Liver (tissue), 9 donors: ENCODE data around the gene RHBDF2. TPM values are rescaled to one million over a fixed set of nuclear protein-coding genes. Genes with fewer than 3 reads are reported as not detected.

ENCODE experiments used
- DNase-seq: peaks from one replicate; pipeline ENCODE4 v3.0.0-alpha.2; 2017; ENCODE audit warnings: low spot score
- H3K27ac ChIP-seq, 2 donors: one replicate each; pipeline ENCODE4 v1.7.0; 2013; ENCODE audit warnings: inconsistent platforms in 2 of 2, low read length in 2 of 2, control low read depth in 1 of 2, low read depth in 1 of 2, mild to moderate bottlenecking in 1 of 2
- H3K27me3 ChIP-seq, 4 donors: one replicate each; pipeline versions ENCODE4 v1.6.1 to v1.7.0; 2013; ENCODE audit warnings: low read length in 3 of 4, inconsistent platforms in 1 of 4, mild to moderate bottlenecking in 1 of 4, moderate library complexity in 1 of 4; ENCODE audit not compliant: control insufficient read depth in 4 of 4, insufficient read depth in 4 of 4
- H3K36me3 ChIP-seq, 4 donors: one replicate each; pipeline versions ENCODE4 v1.6.1 to v1.7.0; 2013; ENCODE audit warnings: low read length in 3 of 4, mild to moderate bottlenecking in 3 of 4, low read depth in 1 of 4, moderate library complexity in 1 of 4; ENCODE audit not compliant: control insufficient read depth in 4 of 4, insufficient read depth in 3 of 4
- H3K4me1 ChIP-seq, 4 donors: one replicate each; pipeline versions ENCODE4 v1.6.1 to v1.7.0; 2013; ENCODE audit warnings: low read length in 3 of 4, mild to moderate bottlenecking in 3 of 4, moderate library complexity in 1 of 4; ENCODE audit not compliant: control insufficient read depth in 4 of 4, insufficient read depth in 4 of 4
- H3K4me3 ChIP-seq, 3 donors: one replicate each; pipeline versions ENCODE4 v1.6.1 to v1.7.0; 2013; ENCODE audit warnings: low read length in 3 of 3, control low read depth in 1 of 3, low read depth in 1 of 3, mild to moderate bottlenecking in 1 of 3
- H3K9ac ChIP-seq, 2 donors: one replicate each; pipeline ENCODE4 v1.7.0; 2013; ENCODE audit warnings: low read length in 2 of 2, mild to moderate bottlenecking in 2 of 2, moderate library complexity in 2 of 2, control low read depth in 1 of 2, low read depth in 1 of 2
- H3K9me3 ChIP-seq, 4 donors: one replicate each; pipeline versions ENCODE4 v1.6.1 to v1.7.0; 2013; ENCODE audit warnings: low read length in 3 of 4; ENCODE audit not compliant: control insufficient read depth in 4 of 4
- ATF3 ChIP-seq: IDR thresholded peaks from 2 replicates; pipeline ENCODE4 v1.6.1; 2016; ENCODE audit warnings: antibody characterized with exemption
- EGR1 ChIP-seq, 2 donors: IDR thresholded peaks; 2 replicates each; pipeline ENCODE4 v1.6.1; 2016 to 2018; ENCODE audit warnings: antibody characterized with exemption in 2 of 2, low read depth in 2 of 2
- FOXA2 ChIP-seq: IDR thresholded peaks from 2 replicates; pipeline ENCODE4 v1.6.1; 2016; ENCODE audit warnings: antibody characterized with exemption
- GABPA ChIP-seq, 2 donors: IDR thresholded peaks in 1 of 2; conservative IDR thresholded peaks in 1 of 2; 2 replicates each; pipeline ENCODE4 v1.6.1; 2016; ENCODE audit warnings: antibody characterized with exemption in 2 of 2, mild to moderate bottlenecking in 1 of 2, moderate library complexity in 1 of 2
- HNF4A ChIP-seq, 2 donors: conservative IDR thresholded peaks; 2 replicates each; pipeline ENCODE4 v1.6.1; 2016; ENCODE audit warnings: antibody characterized with exemption in 2 of 2, mild to moderate bottlenecking in 2 of 2
- HNF4G ChIP-seq: IDR thresholded peaks from 2 replicates; pipeline ENCODE4 v1.6.1; 2016; ENCODE audit warnings: antibody characterized with exemption
- JUND ChIP-seq, 2 donors: IDR thresholded peaks; 2 replicates each; pipeline ENCODE4 v1.6.1; 2016; ENCODE audit warnings: antibody characterized with exemption in 2 of 2
- NR2F2 ChIP-seq: IDR thresholded peaks from 2 replicates; pipeline ENCODE4 v1.6.1; 2016; ENCODE audit warnings: antibody characterized with exemption
- RAD21 ChIP-seq, 2 donors: IDR thresholded peaks; 2 replicates each; pipeline ENCODE4 v1.6.1; 2016; ENCODE audit warnings: antibody characterized with exemption in 2 of 2, mild to moderate bottlenecking in 2 of 2
- REST ChIP-seq: IDR thresholded peaks from 2 replicates; pipeline ENCODE4 v1.6.1; 2016; ENCODE audit warnings: antibody characterized with exemption, mild to moderate bottlenecking
- RXRA ChIP-seq, 2 donors: IDR thresholded peaks; 2 replicates each; pipeline ENCODE4 v1.6.1; 2017 to 2018; ENCODE audit warnings: antibody characterized with exemption in 2 of 2, mild to moderate bottlenecking in 1 of 2
- SP1 ChIP-seq: IDR thresholded peaks from 2 replicates; pipeline ENCODE4 v1.6.1; 2018; ENCODE audit warnings: antibody characterized with exemption, mild to moderate bottlenecking
- TAF1 ChIP-seq: conservative IDR thresholded peaks from 2 replicates; pipeline ENCODE4 v1.6.1; 2016; ENCODE audit warnings: antibody characterized with exemption, mild to moderate bottlenecking
- YY1 ChIP-seq: IDR thresholded peaks from 2 replicates; pipeline ENCODE4 v1.6.1; 2016; ENCODE audit warnings: antibody characterized with exemption, mild to moderate bottlenecking
- WGBS: extraction: QIAGEN DNeasy Blood & Tissue Kit; methylation state at CpG from one replicate; pipeline ENCODE4 v1.1.7; 2013; 5-methylcytosine and 5-hydroxymethylcytosine counted together
- polyA plus RNA-seq, 2 donors: library from polyadenylated mRNA; stranded (reverse) in 1 of 2; unstranded in 1 of 2; fragments of 200-250 nt in 1 of 2; fragments of >200 nt in 1 of 2; fragmentation: Nextera tagmentation in 1 of 2; extraction: Ambion mirVana in 1 of 2; gene quantifications; one replicate each; pipeline versions ENCODE4 v1.2.1 to v1.2.3, GENCODE V29; 2013 to 2015
- total RNA-seq, 2 donors: library from RNA; depleted of rRNA; stranded (reverse); fragments of >200 nt; gene quantifications; one replicate each; pipeline ENCODE4 v1.2.3, GENCODE V29; 2014
- donor health status: healthy.
- donor health status: healthy.
- donor health status: healthy.
- donor health status: healthy.
- donor health status: healthy.

RHBDF2 gene
- total and polyA plus RNA-seq, 4 donors = 2.9 to 6.7 (median 4.6) TPM

- DNase-seq = no peak
- Histone ChIP-seq H3K9ac (no peak overlapping the region), H3K4me1 (peaks cover 10 to 41% (median 24%) of the 10 kb centered on the region in 4 donors), H3K4me3 (no peak overlapping the region), H3K9me3 (no peaks in the 10 kb centered on the region), H3K36me3 (no peaks in the 10 kb centered on the region), H3K27me3 (no peaks in the 10 kb centered on the region), H3K27ac (no peak overlapping the region)
- WGBS = 92% methylated on average over 16 of the region's 16 CpGs
- TF ChIP-seq EGR1 (IDR thresholded peaks at IDR 0.05; ENCODE audit: low read depth in 2 of 2) = no peak
- TF ChIP-seq GABPA (IDR thresholded peaks at IDR 0.05 in 1 of 2, conservative IDR thresholded peaks at IDR 0.05 in 1 of 2) = no peak
- no peak for TF ChIP-seq REST
- no peak for TF ChIP-seq HNF4G
- no peak for TF ChIP-seq YY1
- TF ChIP-seq FOXA2 = no peak
Measured at GRCh38 chr17:76495663-76496400, 5.4 kb downstream of the RHBDF2 start.

- Histone ChIP-seq H3K27me3 (no peaks in the 10 kb centered on the region), H3K4me1 (peaks cover 4 to 24% (median 12%) of the 10 kb centered on the region in 4 donors), H3K36me3 (no peaks in the 10 kb centered on the region), H3K27ac (peak overlapping the region; percentile 65 to 84), H3K4me3 (no peak overlapping the region), H3K9me3 (no peaks in the 10 kb centered on the region), H3K9ac (peak overlapping the region in 1 of 2 donors; percentile 72)
- WGBS = 79% methylated on average over 21 of the region's 21 CpGs
- no peak for DNase-seq
- TF ChIP-seq NR2F2 (no peak), SP1 (no peak), JUND (IDR thresholded peaks at IDR 0.05) (no peak), FOXA2 (no peak), TAF1 (no peak), HNF4A (conservative IDR thresholded peaks at IDR 0.05) (no peak), HNF4G (no peak)
Measured at GRCh38 chr17:76493505-76494167, 7.6 kb downstream of the RHBDF2 start.

GRCh38 chr17:76492989-76493501 is 8.2 kb downstream of the RHBDF2 start:
- DNase-seq = no peak
- Histone ChIP-seq H3K36me3 (no peaks in the 10 kb centered on the region), H3K4me3 (no peak overlapping the region), H3K27me3 (no peaks in the 10 kb centered on the region), H3K9me3 (no peaks in the 10 kb centered on the region), H3K27ac (peak overlapping the region; percentile 65 to 84), H3K4me1 (peaks cover 1 to 18% (median 8%) of the 10 kb centered on the region in 4 donors), H3K9ac (peak overlapping the region in 1 of 2 donors; percentile 72)
- peak in 1 of 2 donors; percentile 9 for TF ChIP-seq RXRA (IDR thresholded peaks at IDR 0.05)
- TF ChIP-seq RAD21 (IDR thresholded peaks at IDR 0.05) = no peak
- no peak for TF ChIP-seq ATF3
- 36% methylated on average over 15 of the region's 15 CpGs for WGBS
